Activated naive CD4-positive, alpha-beta T cell treated with anti-CD3 and anti-CD28 coated beads, Interleukin-2, amount 10 ng/mL, durations not matched to agents 7 days and 5 days (primary cell): ENCODE results near the gene RAB24.

ENCODE experiments used
- CTCF ChIA-PET: fragments of 350-600 bp; sonication (Branson Sonifier 250); formaldehyde crosslinking; loops from one replicate; lab custom pipeline; 2021; ENCODE audit warnings: antibody characterized with exemption; lab: Charles Lee
- DNase-seq: peaks from one replicate; pipeline ENCODE4 v3.0.0-alpha.2; 2020
- H3K27ac Mint-ChIP-seq: one replicate; pipeline ENCODE4 v1.8.0; 2021; ENCODE audit warnings: mild to moderate bottlenecking, moderate library complexity, mixed read lengths
- H3K27me3 Mint-ChIP-seq: one replicate; pipeline ENCODE4 v1.8.0; 2021; ENCODE audit warnings: mild to moderate bottlenecking, mixed read lengths
- H3K36me3 Mint-ChIP-seq: one replicate; pipeline ENCODE4 v1.8.0; 2021; ENCODE audit warnings: mixed read lengths
- H3K4me1 Mint-ChIP-seq: one replicate; pipeline ENCODE4 v1.8.0; 2021; ENCODE audit warnings: mixed read lengths
- H3K4me3 Mint-ChIP-seq: one replicate; pipeline ENCODE4 v1.8.0; 2021; ENCODE audit warnings: mild to moderate bottlenecking, moderate library complexity, mixed read lengths
- H3K9me3 Mint-ChIP-seq: one replicate; pipeline ENCODE4 v1.8.0; 2021; ENCODE audit warnings: mixed read lengths

Gene RAB24

GRCh38 chr5:177338251-177339106 is 35.0 kb upstream of the RAB24 start:
- no peak overlapping the region for H3K27ac Mint-ChIP-seq
- H3K36me3 Mint-ChIP-seq: peaks cover 56% of the 10 kb centered on the region
- H3K4me1 Mint-ChIP-seq: peaks cover 26% of the 10 kb centered on the region
- DNase-seq: no peak
- CTCF ChIA-PET: interaction anchor here (0.6 to 1.1 kb wide), 2 partner anchors 20 to 52 kb away, joined by 3 to 4 read pairs; no protein-coding TSS in a partner anchor
- H3K9me3 Mint-ChIP-seq: peaks cover 5% of the 10 kb centered on the region
- H3K27me3 Mint-ChIP-seq: no peaks in the 10 kb centered on the region
- H3K4me3 Mint-ChIP-seq: no peak overlapping the region

GRCh38 chr5:177336603-177337494 is 33.3 kb upstream of the RAB24 start:
- peaks cover 56% of the 10 kb centered on the region for H3K36me3 Mint-ChIP-seq
- H3K4me3 Mint-ChIP-seq: no peak overlapping the region
- CTCF ChIA-PET: interaction anchor here (1.0 to 1.4 kb wide), 4 partner anchors 9 to 222 kb away, joined by 3 to 5 read pairs (median 4); no protein-coding TSS in a partner anchor
- H3K27ac Mint-ChIP-seq: no peak overlapping the region
- no peaks in the 10 kb centered on the region for H3K27me3 Mint-ChIP-seq
- DNase-seq: no peak
- peaks cover 5% of the 10 kb centered on the region for H3K9me3 Mint-ChIP-seq
- peaks cover 23% of the 10 kb centered on the region for H3K4me1 Mint-ChIP-seq

- Mint-ChIP-seq H3K27me3 (no peaks in the 10 kb centered on the region), H3K36me3 (peaks cover 54% of the 10 kb centered on the region), H3K9me3 (peaks cover 5% of the 10 kb centered on the region), H3K27ac (no peak overlapping the region), H3K4me1 (peaks cover 18% of the 10 kb centered on the region), H3K4me3 (no peak overlapping the region)
- CTCF ChIA-PET: interaction anchor here (0.9 to 1.4 kb wide), 6 partner anchors 10 to 221 kb away, joined by 3 to 5 read pairs (median 4); no protein-coding TSS in a partner anchor
- peak; percentile 55 for DNase-seq
Observed at GRCh38 chr5:177336112-177336511, 32.6 kb upstream of the RAB24 start.

- Mint-ChIP-seq H3K4me3 (no peak overlapping the region), H3K4me1 (peaks cover 18% of the 10 kb centered on the region), H3K36me3 (peaks cover 54% of the 10 kb centered on the region), H3K9me3 (peaks cover 5% of the 10 kb centered on the region), H3K27me3 (no peaks in the 10 kb centered on the region), H3K27ac (no peak overlapping the region)
- DNase-seq: no peak
- CTCF ChIA-PET: interaction anchor here (0.9 to 1.4 kb wide), 6 partner anchors 11 to 221 kb away, joined by 3 to 5 read pairs (median 4); no protein-coding TSS in a partner anchor
Observed at GRCh38 chr5:177335701-177336065, 32.2 kb upstream of the RAB24 start.

- H3K4me1 Mint-ChIP-seq: peaks cover 16% of the 10 kb centered on the region
- H3K9me3 Mint-ChIP-seq: peaks cover 5% of the 10 kb centered on the region
- no peaks in the 10 kb centered on the region for H3K27me3 Mint-ChIP-seq
- no peak overlapping the region for H3K4me3 Mint-ChIP-seq
- CTCF ChIA-PET: interaction anchor here (0.9 to 1.4 kb wide), 3 partner anchors 16 to 220 kb away, joined by 3 to 4 read pairs (median 4); no protein-coding TSS in a partner anchor
- peaks cover 55% of the 10 kb centered on the region for H3K36me3 Mint-ChIP-seq
- DNase-seq: no peak
- H3K27ac Mint-ChIP-seq: no peak overlapping the region
Observed at GRCh38 chr5:177334781-177335700, 31.5 kb upstream of the RAB24 start.

- DNase-seq: no peak
- CTCF ChIA-PET: interaction anchor here (0.9 kb wide), 1 partner anchor 37 kb away, joined by 3 read pairs; no protein-coding TSS in a partner anchor
- H3K36me3 Mint-ChIP-seq: peaks cover 53% of the 10 kb centered on the region
- peaks cover 7% of the 10 kb centered on the region for H3K4me1 Mint-ChIP-seq
- no peaks in the 10 kb centered on the region for H3K27me3 Mint-ChIP-seq
- H3K4me3 Mint-ChIP-seq: no peak overlapping the region
- no peak overlapping the region for H3K27ac Mint-ChIP-seq
- no peaks in the 10 kb centered on the region for H3K9me3 Mint-ChIP-seq
Observed at GRCh38 chr5:177334155-177334551, 30.6 kb upstream of the RAB24 start.

GRCh38 chr5:177333420-177334154 is 30.1 kb upstream of the RAB24 start:
- H3K27me3 Mint-ChIP-seq: no peaks in the 10 kb centered on the region
- H3K9me3 Mint-ChIP-seq: no peaks in the 10 kb centered on the region
- H3K4me1 Mint-ChIP-seq: peaks cover 4% of the 10 kb centered on the region
- CTCF ChIA-PET: interaction anchor here (0.9 kb wide), 1 partner anchor 38 kb away, joined by 3 read pairs; no protein-coding TSS in a partner anchor
- H3K4me3 Mint-ChIP-seq: no peak overlapping the region
- H3K27ac Mint-ChIP-seq: no peak overlapping the region
- peaks cover 50% of the 10 kb centered on the region for H3K36me3 Mint-ChIP-seq
- DNase-seq: no peak

- Mint-ChIP-seq H3K4me3 (no peak overlapping the region), H3K9me3 (no peaks in the 10 kb centered on the region), H3K27me3 (no peaks in the 10 kb centered on the region), H3K4me1 (peaks cover 8% of the 10 kb centered on the region), H3K36me3 (peaks cover 50% of the 10 kb centered on the region), H3K27ac (no peak overlapping the region)
- no peak for DNase-seq
- CTCF ChIA-PET: no interaction called here
Observed at GRCh38 chr5:177332896-177333260, 29.4 kb upstream of the RAB24 start.

GRCh38 chr5:177332031-177332895 is 28.7 kb upstream of the RAB24 start:
- H3K4me3 Mint-ChIP-seq: no peak overlapping the region
- no peaks in the 10 kb centered on the region for H3K27me3 Mint-ChIP-seq
- CTCF ChIA-PET: interaction anchor here (0.7 kb wide), 1 partner anchor 72 kb away, joined by 3 read pairs; no protein-coding TSS in a partner anchor
- peaks cover 46% of the 10 kb centered on the region for H3K36me3 Mint-ChIP-seq
- peaks cover 13% of the 10 kb centered on the region for H3K4me1 Mint-ChIP-seq
- no peaks in the 10 kb centered on the region for H3K9me3 Mint-ChIP-seq
- DNase-seq: no peak
- H3K27ac Mint-ChIP-seq: no peak overlapping the region

- DNase-seq: no peak
- no peaks in the 10 kb centered on the region for H3K9me3 Mint-ChIP-seq
- H3K27me3 Mint-ChIP-seq: no peaks in the 10 kb centered on the region
- H3K27ac Mint-ChIP-seq: no peak overlapping the region
- H3K4me1 Mint-ChIP-seq: peaks cover 11% of the 10 kb centered on the region
- peaks cover 42% of the 10 kb centered on the region for H3K36me3 Mint-ChIP-seq
- CTCF ChIA-PET: interaction anchor here (0.7 to 1.0 kb wide), 2 partner anchors 12 to 73 kb away, joined by 3 read pairs; no protein-coding TSS in a partner anchor
- H3K4me3 Mint-ChIP-seq: no peak overlapping the region
Observed at GRCh38 chr5:177330991-177331842, 27.7 kb upstream of the RAB24 start.

- H3K4me1 Mint-ChIP-seq: peaks cover 12% of the 10 kb centered on the region
- no peak overlapping the region for H3K27ac Mint-ChIP-seq
- DNase-seq: no peak
- no peak overlapping the region for H3K4me3 Mint-ChIP-seq
- H3K36me3 Mint-ChIP-seq: peaks cover 34% of the 10 kb centered on the region
- CTCF ChIA-PET: interaction anchor here (0.6 kb wide), 1 partner anchor 246 kb away, joined by 9 read pairs; no protein-coding TSS in a partner anchor
- H3K27me3 Mint-ChIP-seq: no peaks in the 10 kb centered on the region
- H3K9me3 Mint-ChIP-seq: no peaks in the 10 kb centered on the region
Observed at GRCh38 chr5:177329883-177330282, 26.4 kb upstream of the RAB24 start.
